Measurements from ENCODE around the gene CD300A. TPM values are rescaled to one million over a fixed set of nuclear protein-coding genes. Genes with fewer than 3 reads are reported as not detected.

Gene CD300A
- not detected for total RNA-seq
- not detected for polyA plus RNA-seq (2013, experiment 1 of 2)
- not detected for polyA plus RNA-seq (2013, experiment 2 of 2)
- long read RNA-seq, experiment 1 = 0 reads
- long read RNA-seq, experiment 2 = 0 reads
- long read RNA-seq, experiment 3 = 0 reads
- long read RNA-seq, experiment 4 = 0 reads

DNA sequence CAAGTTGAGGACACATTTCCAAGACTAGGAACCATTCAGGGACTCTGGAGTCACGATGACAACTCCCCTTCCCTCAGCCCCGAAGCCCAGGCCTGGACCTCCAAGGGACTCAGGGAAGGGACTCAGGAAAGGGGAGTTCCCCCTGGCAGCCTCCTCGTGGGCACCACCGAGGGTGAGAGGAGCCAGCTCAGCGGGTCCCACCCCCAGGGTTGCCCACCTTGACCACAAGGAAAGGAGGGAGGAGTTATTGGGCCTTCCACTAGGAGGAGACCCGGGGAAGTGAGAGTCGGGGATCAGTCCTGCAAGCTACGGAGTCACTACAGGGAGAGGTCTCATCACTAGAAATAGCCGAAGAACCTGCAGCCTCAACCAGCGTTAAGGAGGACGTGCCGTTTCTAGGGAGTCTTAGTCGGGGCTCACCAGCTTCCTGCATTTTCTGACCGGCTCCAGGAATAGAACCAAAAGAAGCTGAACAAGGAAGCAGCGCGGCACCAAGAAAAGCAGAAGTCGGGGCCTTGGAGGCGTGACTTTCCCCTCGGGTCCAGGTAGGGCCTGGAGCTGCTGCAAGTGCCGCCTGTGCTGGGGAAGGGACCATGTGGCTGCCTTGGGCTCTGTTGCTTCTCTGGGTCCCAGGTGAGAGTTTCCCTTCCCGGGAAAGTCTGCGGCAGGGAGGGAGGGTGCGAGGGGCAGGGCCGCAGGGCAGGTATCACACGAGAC, at the start of gene CD300A:
Gene CD300A (plus strand): TSS at position 524 of the 717 bp plus-strand sequence. CDS start 70 bp downstream, at position 594.
- Histone ChIP-seq H3K4me3 (ENCODE audit: low read length) (no peak within 1 kb of the TSS), H3K9ac (ENCODE audit: extremely low read depth, low read length, poor library complexity, severe bottlenecking) (no peak within 1 kb of the TSS), H3K4me1 (ENCODE audit: control insufficient read depth, insufficient read depth, low read length) (peaks cover 5% of the 10 kb centered on the region), H3K9me3 (ENCODE audit: control insufficient read depth, low read length) (no peaks in the 10 kb centered on the region), H3K27me3 (ENCODE audit: control insufficient read depth, insufficient read depth, low read length, poor library complexity, severe bottlenecking) (no peaks in the 10 kb centered on the region), H3K36me3 (ENCODE audit: control insufficient read depth, insufficient read depth, low read length) (no peaks in the 10 kb centered on the region), H3K27ac (ENCODE audit: low read depth, low read length) (no peak within 1 kb of the TSS)
- H3K4me1 Mint-ChIP-seq = peaks cover 14% of the 10 kb centered on the region
- no peak within 1 kb of the TSS for H3K27ac Mint-ChIP-seq
- DNase-seq = no peak
- TF ChIP-seq, protein P1, sequence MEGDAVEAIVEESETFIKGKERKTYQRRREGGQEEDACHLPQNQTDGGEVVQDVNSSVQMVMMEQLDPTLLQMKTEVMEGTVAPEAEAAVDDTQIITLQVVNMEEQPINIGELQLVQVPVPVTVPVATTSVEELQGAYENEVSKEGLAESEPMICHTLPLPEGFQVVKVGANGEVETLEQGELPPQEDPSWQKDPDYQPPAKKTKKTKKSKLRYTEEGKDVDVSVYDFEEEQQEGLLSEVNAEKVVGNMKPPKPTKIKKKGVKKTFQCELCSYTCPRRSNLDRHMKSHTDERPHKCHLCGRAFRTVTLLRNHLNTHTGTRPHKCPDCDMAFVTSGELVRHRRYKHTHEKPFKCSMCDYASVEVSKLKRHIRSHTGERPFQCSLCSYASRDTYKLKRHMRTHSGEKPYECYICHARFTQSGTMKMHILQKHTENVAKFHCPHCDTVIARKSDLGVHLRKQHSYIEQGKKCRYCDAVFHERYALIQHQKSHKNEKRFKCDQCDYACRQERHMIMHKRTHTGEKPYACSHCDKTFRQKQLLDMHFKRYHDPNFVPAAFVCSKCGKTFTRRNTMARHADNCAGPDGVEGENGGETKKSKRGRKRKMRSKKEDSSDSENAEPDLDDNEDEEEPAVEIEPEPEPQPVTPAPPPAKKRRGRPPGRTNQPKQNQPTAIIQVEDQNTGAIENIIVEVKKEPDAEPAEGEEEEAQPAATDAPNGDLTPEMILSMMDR (conservative IDR thresholded peaks at IDR 0.05) = peak; percentile 39
- WGBS, 2 experiments (ENCODE audit: insufficient coverage in 1 of 2, insufficient read length in 1 of 2) = 91% methylated on average over 20 to 25 of the region's 25 CpGs
- no peaks in the 10 kb centered on the region for H3K9me3 Mint-ChIP-seq
- no peak within 1 kb of the TSS for H3K4me3 Mint-ChIP-seq
- H3K36me3 Mint-ChIP-seq (ENCODE audit: low read depth) = no peaks in the 10 kb centered on the region
- no peaks in the 10 kb centered on the region for H3K27me3 Mint-ChIP-seq (ENCODE audit: insufficient read depth)

DNA sequence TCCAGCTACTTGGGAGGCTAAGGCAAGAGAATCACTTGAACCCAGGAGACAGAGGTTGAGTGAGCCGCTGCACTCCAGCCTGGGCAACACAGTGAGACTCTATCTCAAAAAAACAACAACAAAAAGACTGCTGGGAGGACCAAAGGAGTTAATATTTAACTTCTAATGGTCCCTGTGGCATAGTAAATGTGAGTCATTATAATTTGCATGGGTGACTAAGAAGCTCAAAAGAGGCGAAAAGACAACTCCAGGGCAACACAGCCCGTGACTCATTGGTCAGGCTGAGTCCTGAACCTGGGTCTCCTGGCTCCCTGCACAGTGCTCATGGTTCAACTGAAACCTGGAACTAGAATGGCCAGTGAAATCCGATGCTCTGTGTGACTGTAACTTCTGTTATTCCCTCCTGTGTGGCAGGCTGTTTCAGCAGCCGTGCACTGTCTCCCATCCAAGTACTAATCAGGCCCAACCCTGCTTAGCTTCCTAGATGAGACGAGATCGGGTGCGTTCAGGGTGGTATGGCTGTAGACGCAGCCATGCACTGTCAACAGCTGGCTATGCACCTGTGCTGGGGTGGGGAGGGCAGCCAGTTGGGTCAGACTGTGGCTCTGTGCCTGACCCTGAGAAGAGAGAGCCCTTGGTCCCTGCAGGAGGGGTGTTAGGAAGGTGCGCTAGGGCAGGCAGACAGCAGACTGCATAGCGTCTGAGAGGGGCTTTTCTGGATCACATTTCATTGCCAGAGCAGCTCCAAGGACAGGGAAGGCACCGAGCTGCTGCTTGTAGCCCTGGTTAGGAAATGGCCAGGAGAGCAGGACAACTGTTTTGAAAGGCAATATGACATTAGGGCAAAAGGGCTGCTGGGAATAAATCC, 49.0 kb upstream of the CD300A start:
- Mint-ChIP-seq H3K9me3 (peaks cover 1% of the 10 kb centered on the region), H3K4me1 (peaks cover 9% of the 10 kb centered on the region), H3K27ac (no peak overlapping the region), H3K36me3 (ENCODE audit: low read depth) (no peaks in the 10 kb centered on the region), H3K4me3 (no peak overlapping the region), H3K27me3 (ENCODE audit: insufficient read depth) (peaks cover 74% of the 10 kb centered on the region)
- no peak for DNase-seq
- Histone ChIP-seq H3K9me3 (ENCODE audit: control insufficient read depth, low read length) (no peaks in the 10 kb centered on the region), H3K9ac (ENCODE audit: extremely low read depth, low read length, poor library complexity, severe bottlenecking) (no peak overlapping the region), H3K36me3 (ENCODE audit: control insufficient read depth, insufficient read depth, low read length) (no peaks in the 10 kb centered on the region), H3K27me3 (ENCODE audit: control insufficient read depth, insufficient read depth, low read length, poor library complexity, severe bottlenecking) (peaks cover 24% of the 10 kb centered on the region), H3K4me3 (ENCODE audit: low read length) (no peak overlapping the region), H3K4me1 (ENCODE audit: control insufficient read depth, insufficient read depth, low read length) (no peaks in the 10 kb centered on the region), H3K27ac (ENCODE audit: low read depth, low read length) (no peak overlapping the region)
- 77 to 81% methylated on average over 11 to 12 of the region's 12 CpGs for WGBS, 2 experiments (ENCODE audit: insufficient coverage in 1 of 2, insufficient read length in 1 of 2)
- TF ChIP-seq, protein P1 (conservative IDR thresholded peaks at IDR 0.05) = no peak

DNA sequence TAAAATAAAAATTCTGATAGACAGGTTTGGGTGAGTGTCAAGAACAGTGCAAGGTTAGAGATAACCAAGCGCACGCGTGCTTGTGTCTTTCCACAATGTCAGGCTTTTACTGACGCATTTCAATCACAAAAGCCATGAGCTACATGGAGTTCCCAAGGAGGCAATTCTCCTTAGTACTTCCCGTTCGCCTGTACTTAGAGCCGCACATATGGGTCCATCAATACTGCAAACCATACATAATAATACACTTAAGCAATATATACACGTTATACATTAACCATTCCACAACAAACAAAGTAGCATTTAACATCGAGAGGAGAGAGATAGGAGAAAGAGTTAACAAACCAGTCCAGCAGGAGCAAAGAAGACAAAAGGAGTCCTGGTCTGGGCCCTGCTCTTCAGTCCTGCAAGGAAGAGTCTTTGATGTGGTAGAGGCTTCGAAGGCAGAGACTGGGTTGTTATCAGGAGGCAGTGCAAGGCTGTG, 46.5 kb upstream of the CD300A start:
- H3K27ac ChIP-seq (ENCODE audit: low read depth, low read length) = no peak overlapping the region
- 87 to 95% methylated on average over 7 to 10 of the region's 10 CpGs for WGBS, 2 experiments (ENCODE audit: insufficient coverage in 1 of 2, insufficient read length in 1 of 2)
- H3K4me1 ChIP-seq (ENCODE audit: control insufficient read depth, insufficient read depth, low read length) = no peaks in the 10 kb centered on the region
- H3K9me3 ChIP-seq (ENCODE audit: control insufficient read depth, low read length) = no peaks in the 10 kb centered on the region
- no peaks in the 10 kb centered on the region for H3K36me3 ChIP-seq (ENCODE audit: control insufficient read depth, insufficient read depth, low read length)
- no peak for DNase-seq
- H3K27me3 ChIP-seq (ENCODE audit: control insufficient read depth, insufficient read depth, low read length, poor library complexity, severe bottlenecking) = peaks cover 11% of the 10 kb centered on the region
- Mint-ChIP-seq H3K9me3 (peaks cover 8% of the 10 kb centered on the region), H3K4me1 (peaks cover 4% of the 10 kb centered on the region), H3K27me3 (ENCODE audit: insufficient read depth) (peaks cover 69% of the 10 kb centered on the region), H3K4me3 (no peak overlapping the region), H3K36me3 (ENCODE audit: low read depth) (no peaks in the 10 kb centered on the region), H3K27ac (no peak overlapping the region)
- no peak overlapping the region for H3K9ac ChIP-seq (ENCODE audit: extremely low read depth, low read length, poor library complexity, severe bottlenecking)
- H3K4me3 ChIP-seq (ENCODE audit: low read length) = no peak overlapping the region
- TF ChIP-seq, protein P1 (conservative IDR thresholded peaks at IDR 0.05) = no peak

All from endodermal cell (in vitro differentiated cells).